ENCODE results near the gene MDFIC2.
"Not testable (repeated sequence)": the region's sequence is repeated elsewhere in the genome, so short reads cannot be mapped to it uniquely, and the experiment has no call there.

Gene MDFIC2

GRCh38 chr3:70261283-70261682 is 51.2 kb downstream of the MDFIC2 start:
- no peak for DNase-seq (ENCODE audit: low read depth, low spot score)

- DNase-seq (ENCODE audit: low read depth, low spot score): no peak
Measured at GRCh38 chr3:70256566-70256965, 55.9 kb downstream of the MDFIC2 start.

GRCh38 chr3:70250492-70250891 is 61.9 kb downstream of the MDFIC2 start:
- no peak for DNase-seq (ENCODE audit: low read depth, low spot score)

GRCh38 chr3:70249509-70250160 is 62.8 kb downstream of the MDFIC2 start:
- no peak for DNase-seq (ENCODE audit: low read depth, low spot score)

- DNase-seq (ENCODE audit: low read depth, low spot score): no peak
Measured at GRCh38 chr3:70248856-70249255, 63.6 kb downstream of the MDFIC2 start.

GRCh38 chr3:70247955-70248354 is 64.5 kb downstream of the MDFIC2 start:
- DNase-seq (ENCODE audit: low read depth, low spot score): no peak

- no peak for DNase-seq (ENCODE audit: low read depth, low spot score)
Measured at GRCh38 chr3:70245746-70246525, 66.5 kb downstream of the MDFIC2 start.

- DNase-seq (ENCODE audit: low read depth, low spot score): no peak
Measured at GRCh38 chr3:70244422-70244821, 68.0 kb downstream of the MDFIC2 start.

GRCh38 chr3:70242297-70242882 is 70.0 kb downstream of the MDFIC2 start:
- no peak for DNase-seq (ENCODE audit: low read depth, low spot score)

- no peak for DNase-seq (ENCODE audit: low read depth, low spot score)
Measured at GRCh38 chr3:70233812-70234211, 78.6 kb downstream of the MDFIC2 start.

GRCh38 chr3:70233112-70233511 is 79.3 kb downstream of the MDFIC2 start:
- DNase-seq (ENCODE audit: low read depth, low spot score): no peak

- no peak for DNase-seq (ENCODE audit: low read depth, low spot score)
Measured at GRCh38 chr3:70231266-70231701, 81.2 kb downstream of the MDFIC2 start.

GRCh38 chr3:70227437-70227836 is 85.0 kb downstream of the MDFIC2 start:
- no peak for DNase-seq (ENCODE audit: low read depth, low spot score)

- DNase-seq (ENCODE audit: low read depth, low spot score): no peak
Measured at GRCh38 chr3:70225146-70225545, 87.3 kb downstream of the MDFIC2 start.

GRCh38 chr3:70224337-70224736 is 88.1 kb downstream of the MDFIC2 start:
- DNase-seq (ENCODE audit: low read depth, low spot score): no peak

GRCh38 chr3:70218471-70218870 is 94.0 kb downstream of the MDFIC2 start:
- no peak for DNase-seq (ENCODE audit: low read depth, low spot score)

- DNase-seq (ENCODE audit: low read depth, low spot score): not testable (repeated sequence)
Measured at GRCh38 chr3:70211274-70211673, 101.2 kb downstream of the MDFIC2 start.

- DNase-seq (ENCODE audit: low read depth, low spot score): no peak
Measured at GRCh38 chr3:70201975-70202374, 110.5 kb downstream of the MDFIC2 start.

GRCh38 chr3:70189884-70190473 is 122.5 kb downstream of the MDFIC2 start:
- DNase-seq (ENCODE audit: low read depth, low spot score): no peak

- DNase-seq (ENCODE audit: low read depth, low spot score): no peak
Measured at GRCh38 chr3:70186221-70186620, 126.2 kb downstream of the MDFIC2 start.

- no peak for DNase-seq (ENCODE audit: low read depth, low spot score)
Measured at GRCh38 chr3:70185661-70186060, 126.8 kb downstream of the MDFIC2 start.

GRCh38 chr3:70183781-70184504 is 128.5 kb downstream of the MDFIC2 start:
- no peak for DNase-seq (ENCODE audit: low read depth, low spot score)
